Measurements from ENCODE around the gene CXorf58.

GRCh38 chrX:23945206-23945605 is 37.4 kb downstream of the CXorf58 start:
- no peak for TF ChIP-seq CTCF (conservative IDR thresholded peaks at IDR 0.05; ENCODE audit: low read depth in 2 of 2)
- no peak for TF ChIP-seq EZH2 (IDR thresholded peaks at IDR 0.05; ENCODE audit: low read depth, unreplicated experiment)
- TF ChIP-seq POLR2AphosphoS5 (IDR thresholded peaks at IDR 0.05; ENCODE audit: low read depth), result no peak
- TF ChIP-seq REST (IDR thresholded peaks at IDR 0.05; ENCODE audit: unreplicated experiment), result no peak
- no peak for TF ChIP-seq ETS1 (IDR thresholded peaks at IDR 0.05)
- TF ChIP-seq NANOG (IDR thresholded peaks at IDR 0.05; ENCODE audit: borderline replicate concordance), result no peak
- TF ChIP-seq JUNB (IDR thresholded peaks at IDR 0.05; ENCODE audit: unreplicated experiment), result no peak
- TF ChIP-seq CREB1 (CRISPR knock-in tag; IDR thresholded peaks at IDR 0.05; ENCODE audit: low read depth), result no peak
- TF ChIP-seq EZH2phosphoT487 (IDR thresholded peaks at IDR 0.05; ENCODE audit: unreplicated experiment), result no peak
- no peak for TF ChIP-seq ZNF462 (CRISPR knock-in tag; IDR thresholded peaks at IDR 0.05)
- no peak for TF ChIP-seq STAT1 (IDR thresholded peaks at IDR 0.05; ENCODE audit: unreplicated experiment)
- no peak for TF ChIP-seq ZNF114 (CRISPR knock-in tag; IDR thresholded peaks at IDR 0.05)
